MCF 10A (cell line): ENCODE results near the gene FAM219B. TPM values are rescaled to one million over a fixed set of nuclear protein-coding genes. Genes with fewer than 3 reads are reported as not detected.
"Not testable (repeated sequence)": the region's sequence is repeated elsewhere in the genome, so short reads cannot be mapped to it uniquely, and the experiment has no call there.

Experiments
- BruUV-seq: library from RNA; stranded (reverse); fragments of 400-500 nt; replicated peaks from 2 replicates; lab custom pipeline; 2021; lab: Mats Ljungman, UMichigan
- CTCF ChIA-PET: fragments of 300-600 bp; sonication (Branson Sonifier 250); formaldehyde crosslinking; extraction: SDS; loops from one replicate; lab custom pipeline; 2021; ENCODE audit warnings: antibody characterized with exemption, inconsistent platforms; lab: Yijun Ruan, JAX
- POLR2A ChIA-PET: fragments of 300-600, 350-650 bp; sonication (Branson Sonifier 250); formaldehyde crosslinking; extraction: SDS; loops from one replicate; lab custom pipeline; 2020; ENCODE audit warnings: antibody characterized with exemption, inconsistent platforms; lab: Yijun Ruan, JAX
- DNase-seq: peaks from one replicate; pipeline ENCODE4 v3.0.0-alpha.2; 2018; ENCODE audit not compliant: unreplicated experiment
- H3K27ac Mint-ChIP-seq: one replicate; pipeline ENCODE4 v1.8.0; 2022; ENCODE audit warnings: mild to moderate bottlenecking, low read depth, mixed read lengths; ENCODE audit not compliant: unreplicated experiment
- H3K27me3 Mint-ChIP-seq: one replicate; pipeline ENCODE4 v1.8.0; 2022; ENCODE audit warnings: mixed read lengths; ENCODE audit not compliant: insufficient read depth, unreplicated experiment
- H3K36me3 Mint-ChIP-seq: one replicate; pipeline ENCODE4 v1.8.0; 2022; ENCODE audit warnings: mild to moderate bottlenecking, moderate library complexity, mixed read lengths; ENCODE audit not compliant: insufficient read depth, unreplicated experiment
- H3K4me1 Mint-ChIP-seq: one replicate; pipeline ENCODE4 v1.8.0; 2022; ENCODE audit warnings: mixed read lengths; ENCODE audit not compliant: insufficient read depth, unreplicated experiment
- H3K4me3 Mint-ChIP-seq: one replicate; pipeline ENCODE4 v1.8.0; 2022; ENCODE audit warnings: mild to moderate bottlenecking, moderate library complexity, mixed read lengths; ENCODE audit not compliant: unreplicated experiment
- H3K9me3 Mint-ChIP-seq: one replicate; pipeline ENCODE4 v1.8.0; 2022; ENCODE audit warnings: mixed read lengths; ENCODE audit not compliant: unreplicated experiment
- CTCF ChIP-seq: fragments of 200-600 bp; IDR thresholded peaks from one replicate; pipeline ENCODE4 v1.8.0; 2022; ENCODE audit warnings: antibody characterized with exemption, mild to moderate bottlenecking; ENCODE audit not compliant: unreplicated experiment
- intact Hi-C: fragments of 100-400 bp; cut with micrococcal nuclease; formaldehyde crosslinking; loops from 2 replicates; pipeline ENCODE4 v1.14.1; 2022
- total RNA-seq: library from RNA; stranded (reverse); gene quantifications from 2 replicates; pipeline ENCODE4 v1.2.3, GENCODE V29; 2022

Gene FAM219B
- total RNA-seq, 1 experiment from 2014 or later = 62.9 TPM

- ChIA-PET POLR2A (interaction anchor here (0.6 to 1.8 kb wide), 11 partner anchors 13 to 264 kb away, joined by 3 to 14 read pairs (median 4); partner anchors contain the start of genes C15orf39, FAM219B and PPCDC), CTCF (interaction anchor here (0.6 to 1.1 kb wide), 3 partner anchors 13 to 316 kb away, joined by 3 to 4 read pairs (median 3); no protein-coding TSS in a partner anchor)
- DNase-seq = peak; percentile 95
- Mint-ChIP-seq H3K27me3 (no peaks in the 10 kb centered on the region), H3K36me3 (peaks cover 18% of the 10 kb centered on the region), H3K4me3 (peak within 1 kb of the TSS; percentile 86), H3K9me3 (no peaks in the 10 kb centered on the region), H3K4me1 (peaks cover 6% of the 10 kb centered on the region), H3K27ac (peak within 1 kb of the TSS; percentile 88)
- no TSS peak for BruUV-seq
- no peak for TF ChIP-seq CTCF
- intact Hi-C loops = no loop called here
These were observed 31.1 kb upstream of the FAM219B start, which contains the start of gene COX5A for GRCh38 chr15:74937590-74938371. COX5A (minus strand) TSS chr15:74938073; CDS start chr15:74938014, 59 bp downstream.

GRCh38 chr15:74937272-74937589 is 30.6 kb upstream of the FAM219B start:
- intact Hi-C loops = no loop called here
- Mint-ChIP-seq H3K27me3 (no peaks in the 10 kb centered on the region), H3K4me3 (peak overlapping the region; percentile 86), H3K27ac (peak overlapping the region; percentile 88), H3K36me3 (peaks cover 18% of the 10 kb centered on the region), H3K9me3 (no peaks in the 10 kb centered on the region), H3K4me1 (peaks cover 6% of the 10 kb centered on the region)
- BruUV-seq = TSS peak; percentile 72
- CTCF ChIA-PET = no interaction called here
- TF ChIP-seq CTCF = no peak
- POLR2A ChIA-PET = interaction anchor here (0.7 to 1.8 kb wide), 5 partner anchors 31 to 520 kb away, joined by 3 to 14 read pairs (median 4); partner anchors contain the start of genes FAM219B and PPCDC
- peak; percentile 23 for DNase-seq

DNA sequence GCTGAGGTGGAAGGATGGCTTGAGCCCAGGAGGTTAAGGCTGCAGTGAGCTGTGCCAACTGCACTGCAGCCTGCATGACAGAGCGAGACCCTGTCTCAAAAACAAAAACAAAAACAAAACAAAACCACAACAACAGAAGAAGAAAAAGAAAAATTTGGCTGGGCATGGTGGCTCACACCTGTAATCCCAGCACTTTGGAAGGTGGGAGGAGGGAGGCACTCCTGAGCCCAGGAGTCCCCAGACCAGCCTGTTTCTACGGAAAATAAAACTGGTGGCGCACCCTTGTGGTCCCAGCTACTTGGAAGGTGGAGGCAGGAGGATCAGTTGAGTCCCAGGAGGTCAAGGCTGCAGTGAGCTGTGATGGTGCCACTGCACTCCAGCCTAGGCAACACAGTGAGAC is 28.5 kb upstream of the FAM219B start:
- H3K9me3 Mint-ChIP-seq, H3K27me3 Mint-ChIP-seq, BruUV-seq, intact Hi-C loops, H3K4me1 Mint-ChIP-seq, H3K27ac Mint-ChIP-seq: not testable (repeated sequence)
- DNase-seq = peak; percentile 16
- peaks cover 38% of the 10 kb centered on the region for H3K36me3 Mint-ChIP-seq
- H3K4me3 Mint-ChIP-seq = peak overlapping the region; percentile 56
- ChIA-PET POLR2A (interaction anchor here (1.5 kb wide), 1 partner anchor 29 kb away, joined by 6 read pairs; the partner anchor contains the start of gene FAM219B), CTCF (interaction anchor here (0.9 to 2.2 kb wide), 3 partner anchors 31 to 164 kb away, joined by 3 to 9 read pairs (median 6); no protein-coding TSS in a partner anchor)

- BruUV-seq = no TSS peak
- POLR2A ChIA-PET = interaction anchor here (0.6 to 1.0 kb wide), 3 partner anchors 20 to 24 kb away, joined by 3 to 5 read pairs (median 3); no protein-coding TSS in a partner anchor
- CTCF ChIA-PET = interaction anchor here (1.0 to 2.2 kb wide), 2 partner anchors 27 to 32 kb away, joined by 3 to 9 read pairs; partner anchors contain the start of gene FAM219B
- no peak overlapping the region for H3K4me3 Mint-ChIP-seq
- no peak for TF ChIP-seq CTCF
- peaks cover 53% of the 10 kb centered on the region for H3K36me3 Mint-ChIP-seq
- H3K9me3 Mint-ChIP-seq = no peaks in the 10 kb centered on the region
- DNase-seq = no peak
- H3K27me3 Mint-ChIP-seq = no peaks in the 10 kb centered on the region
- H3K4me1 Mint-ChIP-seq = peaks cover 6% of the 10 kb centered on the region
- no peak overlapping the region for H3K27ac Mint-ChIP-seq
- intact Hi-C loops = no loop called here
These were observed 26.9 kb upstream of the FAM219B start for GRCh38 chr15:74933573-74933972.
